Endothelial cell (in vitro differentiated cells): Measurements from ENCODE around the gene REM1. TPM values are rescaled to one million over a fixed set of nuclear protein-coding genes. Genes with fewer than 3 reads are reported as not detected.

Experiments used
- DNase-seq: peaks from one replicate; pipeline ENCODE4 v3.0.0; 2021; ENCODE audit warnings: low spot score
- H3K27ac Mint-ChIP-seq: one replicate; pipeline ENCODE4 v1.8.0; 2021; ENCODE audit warnings: mixed read lengths, inconsistent platforms; ENCODE audit not compliant: unreplicated experiment
- H3K27me3 Mint-ChIP-seq: one replicate; pipeline ENCODE4 v1.8.0; 2021; ENCODE audit warnings: mild to moderate bottlenecking, moderate library complexity, mixed read lengths, inconsistent platforms; ENCODE audit not compliant: unreplicated experiment
- H3K36me3 Mint-ChIP-seq: one replicate; pipeline ENCODE4 v1.8.0; 2021; ENCODE audit warnings: mild to moderate bottlenecking, low read depth, mixed read lengths, inconsistent platforms; ENCODE audit not compliant: unreplicated experiment
- H3K4me1 Mint-ChIP-seq: one replicate; pipeline ENCODE4 v1.8.0; 2021; ENCODE audit warnings: mild to moderate bottlenecking, mixed read lengths, inconsistent platforms; ENCODE audit not compliant: unreplicated experiment
- H3K4me3 Mint-ChIP-seq: one replicate; pipeline ENCODE4 v1.8.0; 2021; ENCODE audit warnings: mild to moderate bottlenecking, mixed read lengths, inconsistent platforms; ENCODE audit not compliant: unreplicated experiment
- H3K9me3 Mint-ChIP-seq: one replicate; pipeline ENCODE4 v1.8.0; 2021; ENCODE audit warnings: mixed read lengths, inconsistent platforms; ENCODE audit not compliant: unreplicated experiment
- total RNA-seq: library from RNA; stranded (reverse); fragmentation: NEBNext Ultra II Directional; extraction: Animal tissue kit (Norgen Biotek cat#: 25700); gene quantifications from one replicate; pipeline ENCODE4 v1.2.1, GENCODE V29; 2021; ENCODE audit not compliant: unreplicated experiment
- TF ChIP-seq, protein P1 (sequence below): fragments of 200-600 bp; sonication (generic); IDR thresholded peaks from one replicate; pipeline ENCODE4 v1.5.0; 2021; ENCODE audit warnings: antibody characterized with exemption; ENCODE audit not compliant: unreplicated experiment

Gene REM1
- total RNA-seq, 1 donor from 2014 or later: not detected

GRCh38 chr20:31508517-31509244, 33.6 kb downstream of the REM1 start:
- Mint-ChIP-seq H3K9me3 (no peaks in the 10 kb centered on the region), H3K4me1 (no peaks in the 10 kb centered on the region), H3K4me3 (no peak overlapping the region), H3K27ac (no peak overlapping the region), H3K27me3 (peaks cover 2% of the 10 kb centered on the region), H3K36me3 (no peaks in the 10 kb centered on the region)
- DNase-seq: no peak
- TF ChIP-seq, protein P1, sequence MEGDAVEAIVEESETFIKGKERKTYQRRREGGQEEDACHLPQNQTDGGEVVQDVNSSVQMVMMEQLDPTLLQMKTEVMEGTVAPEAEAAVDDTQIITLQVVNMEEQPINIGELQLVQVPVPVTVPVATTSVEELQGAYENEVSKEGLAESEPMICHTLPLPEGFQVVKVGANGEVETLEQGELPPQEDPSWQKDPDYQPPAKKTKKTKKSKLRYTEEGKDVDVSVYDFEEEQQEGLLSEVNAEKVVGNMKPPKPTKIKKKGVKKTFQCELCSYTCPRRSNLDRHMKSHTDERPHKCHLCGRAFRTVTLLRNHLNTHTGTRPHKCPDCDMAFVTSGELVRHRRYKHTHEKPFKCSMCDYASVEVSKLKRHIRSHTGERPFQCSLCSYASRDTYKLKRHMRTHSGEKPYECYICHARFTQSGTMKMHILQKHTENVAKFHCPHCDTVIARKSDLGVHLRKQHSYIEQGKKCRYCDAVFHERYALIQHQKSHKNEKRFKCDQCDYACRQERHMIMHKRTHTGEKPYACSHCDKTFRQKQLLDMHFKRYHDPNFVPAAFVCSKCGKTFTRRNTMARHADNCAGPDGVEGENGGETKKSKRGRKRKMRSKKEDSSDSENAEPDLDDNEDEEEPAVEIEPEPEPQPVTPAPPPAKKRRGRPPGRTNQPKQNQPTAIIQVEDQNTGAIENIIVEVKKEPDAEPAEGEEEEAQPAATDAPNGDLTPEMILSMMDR: no peak

DNA sequence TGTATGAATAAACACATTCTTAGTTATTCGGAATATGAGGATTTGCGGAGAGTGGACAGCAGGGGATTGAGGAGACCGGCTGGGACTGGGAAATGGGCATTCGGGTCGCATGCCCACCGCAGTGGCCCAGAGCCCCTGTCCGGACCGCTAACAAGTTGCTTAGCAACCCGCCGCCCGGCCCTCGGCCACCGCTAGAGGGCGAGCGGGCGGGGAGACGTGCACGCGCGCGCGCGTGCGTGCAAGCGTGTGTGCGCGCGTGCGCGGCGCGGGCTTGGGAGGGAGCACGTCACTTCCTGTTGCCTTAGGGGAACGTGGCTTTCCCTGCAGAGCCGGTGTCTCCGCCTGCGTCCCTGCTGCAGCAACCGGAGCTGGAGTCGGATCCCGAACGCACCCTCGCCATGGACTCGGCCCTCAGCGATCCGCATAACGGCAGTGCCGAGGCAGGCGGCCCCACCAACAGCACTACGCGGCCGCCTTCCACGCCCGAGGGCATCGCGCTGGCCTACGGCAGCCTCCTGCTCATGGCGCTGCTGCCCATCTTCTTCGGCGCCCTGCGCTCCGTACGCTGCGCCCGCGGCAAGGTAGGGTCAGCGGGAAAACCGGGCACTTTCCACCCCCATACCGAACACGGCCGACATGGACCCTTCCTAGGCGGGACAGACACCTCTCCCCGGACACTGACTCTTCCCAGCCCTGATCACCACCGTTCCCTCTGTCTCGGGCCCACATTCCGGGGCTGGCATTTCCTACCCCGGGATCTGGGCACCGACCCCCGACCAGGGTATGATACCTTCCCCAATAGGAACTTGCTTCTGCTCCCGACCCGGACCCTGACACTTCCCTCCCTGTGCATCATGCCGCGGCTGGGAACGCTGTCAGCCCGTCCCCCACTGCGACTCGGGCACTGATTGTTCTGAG, 39.3 kb downstream of the REM1 start, which contains the start of gene HM13:
Gene HM13 (plus strand): TSS at position 289 of the 918 bp plus-strand sequence. CDS start 110 bp downstream, at position 399.
- H3K4me3 Mint-ChIP-seq: peak within 1 kb of the TSS; percentile 81
- H3K4me1 Mint-ChIP-seq: no peaks in the 10 kb centered on the region
- H3K36me3 Mint-ChIP-seq: no peaks in the 10 kb centered on the region
- no peaks in the 10 kb centered on the region for H3K9me3 Mint-ChIP-seq
- peaks cover 4% of the 10 kb centered on the region for H3K27me3 Mint-ChIP-seq
- peak; percentile 97 for DNase-seq
- TF ChIP-seq, protein P1: peak; percentile 96
- peak within 1 kb of the TSS; percentile 65 for H3K27ac Mint-ChIP-seq

- no peak for DNase-seq
- no peaks in the 10 kb centered on the region for H3K4me1 Mint-ChIP-seq
- peaks cover 2% of the 10 kb centered on the region for H3K27me3 Mint-ChIP-seq
- H3K4me3 Mint-ChIP-seq: no peak overlapping the region
- no peak overlapping the region for H3K27ac Mint-ChIP-seq
- H3K9me3 Mint-ChIP-seq: no peaks in the 10 kb centered on the region
- TF ChIP-seq, protein P1: no peak
- no peaks in the 10 kb centered on the region for H3K36me3 Mint-ChIP-seq
These were observed 40.1 kb downstream of the REM1 start for GRCh38 chr20:31515072-31515774.

DNA sequence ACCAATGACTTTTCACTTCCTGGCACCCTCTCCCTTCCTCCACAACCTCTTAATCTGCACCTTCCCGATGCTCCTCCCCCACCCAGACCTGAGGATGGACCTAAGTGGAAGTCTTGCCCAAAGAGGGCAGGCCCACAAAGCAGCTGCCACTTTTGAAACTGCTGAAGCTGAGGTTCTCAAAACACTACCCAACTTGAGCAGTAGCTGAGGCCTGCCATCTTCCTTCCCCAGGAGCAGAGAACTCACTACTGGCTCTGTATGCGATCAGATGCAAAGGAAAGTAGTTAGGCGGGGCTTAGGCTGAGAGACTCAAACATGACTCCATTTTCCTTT, 40.7 kb downstream of the REM1 start:
- Mint-ChIP-seq H3K4me3 (no peak overlapping the region), H3K36me3 (no peaks in the 10 kb centered on the region), H3K4me1 (peaks cover 4% of the 10 kb centered on the region), H3K27me3 (peaks cover 6% of the 10 kb centered on the region), H3K9me3 (no peaks in the 10 kb centered on the region), H3K27ac (no peak overlapping the region)
- DNase-seq: no peak
- TF ChIP-seq, protein P1: no peak
